HG03378 (cell line): ENCODE measurements around the gene TNFSF15.

ENCODE experiments used
- ATAC-seq: cut with Tn5 transposase; IDR thresholded peaks from one replicate; pipeline ENCODE4 v1.9.1; 2021; ENCODE audit warnings: mild to moderate bottlenecking, moderate library complexity; ENCODE audit not compliant: unreplicated experiment

TNFSF15 gene

DNA sequence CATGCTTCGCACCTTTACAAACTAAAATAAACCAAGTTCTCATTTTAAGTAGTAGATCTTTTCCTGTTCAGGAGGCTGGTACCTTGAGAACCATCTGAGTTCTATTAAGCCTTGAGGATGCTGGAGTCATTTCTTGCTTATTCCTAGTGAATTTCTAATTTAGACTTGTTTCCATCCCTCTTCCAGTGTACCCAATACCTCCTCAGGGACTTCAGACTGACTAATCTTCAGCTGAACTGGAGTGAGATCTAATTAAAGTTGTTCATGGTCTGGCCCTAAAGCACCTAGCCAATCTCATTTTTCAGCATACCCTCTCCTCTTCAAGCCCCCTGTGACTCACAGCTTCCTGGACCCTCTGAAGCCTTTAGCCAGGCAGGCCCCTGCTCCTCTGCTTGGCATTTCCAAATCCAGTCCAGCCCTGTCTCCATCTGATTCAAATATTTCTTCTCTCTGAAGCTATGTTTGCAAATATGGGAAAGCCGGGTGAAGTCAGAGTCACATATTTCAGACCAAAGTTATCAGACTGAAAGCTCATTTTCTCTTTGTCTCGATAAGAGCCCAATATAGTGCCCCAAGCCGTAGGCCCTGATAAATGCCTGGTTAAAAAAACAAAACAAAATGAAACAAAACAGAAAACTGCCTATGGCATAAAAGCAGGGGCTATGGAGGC is 19.4 kb upstream of the TNFSF15 start:
- no peak for ATAC-seq

DNA sequence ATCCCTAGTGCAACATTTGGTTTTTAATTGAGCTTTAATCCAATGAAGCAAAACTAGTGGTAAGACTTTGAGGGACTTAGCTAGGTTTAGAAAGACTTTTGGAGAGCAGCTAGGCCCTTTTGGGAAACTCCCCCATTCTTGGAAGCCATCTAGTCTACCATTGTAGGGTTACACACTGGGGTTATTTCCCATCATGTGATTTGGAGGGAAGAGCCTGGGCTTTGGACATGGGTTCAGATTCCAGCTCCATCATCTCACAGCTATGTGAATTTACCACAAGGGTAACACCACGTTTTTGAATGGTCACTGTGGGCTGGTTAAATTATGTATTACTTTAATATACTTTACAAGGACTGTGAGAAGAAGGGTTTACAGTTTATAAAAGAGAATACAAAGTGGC is 18.3 kb upstream of the TNFSF15 start:
- ATAC-seq: no peak

DNA sequence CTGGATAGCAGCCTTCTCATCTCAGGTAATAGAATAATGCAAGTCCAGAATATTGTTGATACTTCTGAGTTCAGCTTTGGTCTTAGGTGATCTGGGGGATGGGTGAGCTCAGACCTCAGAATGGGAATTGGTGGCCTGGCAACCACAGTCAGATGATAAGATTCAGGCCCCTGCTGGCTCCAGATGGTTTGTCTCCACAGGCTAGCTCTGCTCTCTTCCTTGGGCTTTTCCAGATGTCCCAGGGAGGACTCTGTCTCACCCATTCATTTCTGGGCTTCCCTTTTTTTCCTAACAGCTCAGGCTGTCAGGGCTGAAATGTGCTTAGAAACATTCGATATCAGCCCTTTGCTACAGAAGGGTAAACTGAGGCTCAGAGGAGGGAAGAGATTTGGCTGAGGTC is 17.6 kb upstream of the TNFSF15 start:
- no peak for ATAC-seq

DNA sequence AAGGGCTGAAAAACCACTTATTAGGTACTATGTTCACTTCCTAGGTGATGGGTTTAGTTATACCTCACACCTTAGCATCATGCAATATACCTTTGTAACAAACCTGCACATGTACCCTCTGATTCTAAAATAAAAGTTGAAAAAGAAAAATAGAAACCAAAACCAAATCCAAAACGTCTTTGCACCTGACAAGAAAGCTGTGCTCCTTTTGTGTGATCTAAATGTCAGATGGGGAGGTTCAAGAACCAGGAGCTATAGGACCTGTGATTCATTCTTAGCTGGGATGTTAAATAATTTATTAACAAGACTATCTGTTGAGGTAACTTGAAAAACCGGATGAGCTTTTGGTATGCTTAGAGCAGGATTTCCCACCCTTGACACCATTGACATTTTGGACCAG is 16.9 kb upstream of the TNFSF15 start:
- no peak for ATAC-seq

DNA sequence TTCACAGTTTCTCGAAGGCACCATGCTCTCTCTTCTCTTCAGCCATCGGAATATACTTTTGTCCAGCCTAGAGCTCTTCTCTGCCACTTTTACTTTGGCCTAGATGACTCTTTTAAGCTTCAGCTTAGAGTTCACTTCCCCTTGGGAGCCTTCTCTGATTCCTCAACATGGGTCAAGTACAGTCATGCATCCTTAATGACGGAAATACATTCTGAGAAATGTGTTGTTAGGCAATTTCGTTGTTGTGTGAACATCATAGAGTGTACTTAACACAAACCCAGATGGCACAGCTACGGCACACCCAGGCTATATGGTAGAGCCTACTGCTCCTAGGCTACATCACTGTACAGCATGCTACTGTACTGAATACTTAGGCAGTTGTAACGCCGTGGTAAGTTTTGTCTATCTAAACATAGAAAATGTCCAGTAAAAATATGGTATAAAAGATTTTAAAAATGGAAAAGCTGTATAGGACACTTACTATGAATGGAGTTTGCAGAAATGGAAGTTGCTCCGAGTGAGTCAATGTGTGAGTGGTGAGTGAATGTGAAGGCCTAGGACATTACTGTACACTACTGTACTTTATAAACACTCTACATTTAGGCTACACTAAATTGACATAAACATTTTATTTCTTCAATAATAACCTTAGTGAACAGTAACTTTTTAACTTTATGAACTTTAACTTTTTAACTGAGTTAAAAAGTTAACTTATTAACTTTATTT is 15.1 kb upstream of the TNFSF15 start:
- ATAC-seq: no peak

DNA sequence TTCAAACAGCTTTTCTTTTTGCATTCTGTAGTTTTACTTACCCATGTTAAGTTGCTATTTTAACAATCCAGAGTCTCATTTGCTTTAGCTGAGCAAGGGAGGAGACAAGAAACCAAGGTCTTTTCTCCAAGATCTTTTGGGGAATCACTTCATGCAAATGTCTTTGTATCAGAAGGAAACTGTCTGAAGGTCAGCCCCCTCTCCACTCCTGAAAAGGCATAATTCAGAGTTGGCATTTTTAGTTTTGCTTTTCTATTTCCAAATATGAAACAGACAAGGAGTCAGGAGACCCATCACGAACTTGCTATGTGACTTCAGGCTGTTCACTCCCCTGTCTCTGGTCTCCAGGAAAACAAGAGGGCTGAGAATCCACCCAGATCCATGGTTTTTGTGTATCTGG is 12.3 kb upstream of the TNFSF15 start:
- ATAC-seq: no peak

DNA sequence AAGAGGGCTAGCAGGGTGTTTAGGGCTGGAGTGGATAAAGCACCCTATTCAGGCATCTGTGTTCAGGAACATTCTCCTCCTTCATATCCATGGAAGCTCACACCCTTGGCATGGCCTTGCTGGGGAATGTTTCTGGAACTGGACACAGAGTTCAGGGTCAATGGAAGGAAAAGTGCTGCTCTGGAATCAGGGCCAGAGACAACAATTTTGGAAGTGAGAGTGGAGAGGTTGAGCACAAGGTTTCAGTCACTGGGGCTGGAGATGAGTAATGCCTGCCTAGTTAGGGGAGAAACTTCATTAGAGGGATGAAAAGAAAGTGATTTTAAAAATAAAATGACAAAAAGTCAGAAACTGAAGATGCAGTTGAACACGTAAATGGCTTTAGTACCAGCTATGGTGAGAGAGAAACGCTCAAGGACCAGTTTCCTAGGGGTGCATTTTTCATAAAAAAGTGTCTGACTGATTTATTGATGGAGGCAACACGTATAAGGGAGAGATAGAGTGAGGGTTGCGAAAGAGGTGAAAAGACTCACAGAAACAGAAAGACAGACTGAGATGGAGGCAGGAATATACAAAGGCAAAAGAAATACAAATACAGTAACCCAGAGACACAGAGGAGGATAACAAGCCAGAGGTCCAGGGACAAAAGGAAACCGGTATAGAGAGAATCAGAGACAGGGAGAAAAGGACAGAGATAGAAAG is 8.0 kb upstream of the TNFSF15 start:
- ATAC-seq: no peak

DNA sequence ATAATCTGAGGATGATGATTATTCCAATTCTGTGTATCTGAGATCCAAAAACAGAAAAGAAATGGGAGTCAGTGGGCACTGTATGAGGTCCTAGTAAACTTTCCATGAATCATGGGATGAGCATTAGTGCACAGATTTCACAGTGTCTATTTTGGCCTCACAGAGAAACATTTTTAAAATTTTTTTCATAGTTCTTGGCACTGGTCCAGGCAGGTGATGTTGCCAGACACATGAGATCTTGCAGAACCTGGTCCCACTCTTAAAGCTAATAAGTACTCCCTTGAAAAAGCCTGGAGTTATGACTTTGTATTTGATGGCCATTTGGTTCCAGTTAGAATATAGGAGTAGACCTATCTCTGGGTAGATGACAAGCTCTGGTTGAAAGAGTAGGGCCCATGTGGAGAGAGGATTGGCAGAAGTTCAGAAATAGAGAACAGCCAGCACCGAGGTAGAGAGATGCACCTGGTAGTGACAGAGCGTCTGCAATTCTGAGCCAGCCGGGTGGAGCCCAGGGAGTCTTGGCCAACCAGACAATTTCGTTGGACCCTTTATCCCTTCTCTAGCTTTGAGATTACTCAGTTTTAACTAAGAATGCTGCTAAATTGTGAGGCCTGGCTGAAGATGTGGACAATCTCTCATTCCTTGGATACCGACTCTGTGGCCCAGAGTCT is 6.3 kb upstream of the TNFSF15 start:
- ATAC-seq: no peak

DNA sequence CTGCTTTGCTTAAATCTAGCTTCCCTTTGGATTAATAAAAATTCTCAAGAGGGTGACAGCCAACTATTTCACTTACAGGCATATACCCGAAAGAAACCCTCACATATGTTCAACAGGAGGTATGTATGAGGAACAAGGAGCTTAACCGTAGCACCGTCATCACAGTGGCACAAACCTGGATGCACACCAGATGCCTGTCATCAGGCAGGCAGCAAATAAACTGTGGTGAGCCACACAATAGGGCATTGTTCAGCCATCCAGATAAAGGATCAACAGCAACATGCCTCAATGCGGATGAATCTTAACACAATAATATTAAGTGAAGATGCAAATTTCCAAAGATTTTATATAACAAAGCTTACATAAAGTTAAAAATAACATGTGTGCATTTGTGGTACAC is 5.5 kb upstream of the TNFSF15 start:
- ATAC-seq: no peak

DNA sequence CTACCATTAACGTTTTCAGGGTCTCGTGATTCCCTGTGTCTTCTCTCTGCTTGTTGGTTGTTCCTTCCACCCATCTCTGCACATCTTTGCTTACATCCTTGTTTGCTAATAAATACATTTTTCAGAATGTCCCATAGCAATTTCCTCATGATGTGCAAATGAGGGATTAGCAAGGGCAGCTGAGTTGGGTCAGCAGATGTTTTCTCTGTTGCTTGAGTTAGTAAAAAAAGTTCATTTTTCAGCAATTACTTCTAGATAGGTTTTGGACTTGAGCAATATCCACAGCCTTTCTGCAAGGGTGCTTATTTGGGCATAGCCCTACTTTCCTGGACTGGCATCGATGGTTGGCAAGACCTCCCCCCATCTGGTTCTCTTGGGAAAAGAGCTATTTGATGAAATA is 4.8 kb upstream of the TNFSF15 start:
- ATAC-seq: no peak

DNA sequence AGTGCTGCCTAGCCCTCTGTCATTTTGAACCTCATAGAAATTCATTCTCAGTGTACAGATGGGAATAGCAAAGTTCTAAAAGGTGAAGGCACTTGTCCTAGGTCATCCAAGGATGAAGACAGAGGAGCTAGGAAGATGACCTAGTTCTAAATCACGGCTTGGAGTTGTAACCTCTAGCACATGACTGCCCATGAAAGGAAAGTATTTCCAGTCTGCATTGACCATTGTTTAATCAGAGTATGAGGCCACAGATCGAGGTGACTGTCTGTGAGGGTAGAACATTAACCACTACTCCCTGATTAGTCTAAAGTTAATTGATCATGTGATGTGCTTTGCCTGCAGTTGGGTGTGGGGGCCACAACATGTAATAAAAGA is 674 bp upstream of the TNFSF15 start:
- ATAC-seq: peak; percentile 46

DNA sequence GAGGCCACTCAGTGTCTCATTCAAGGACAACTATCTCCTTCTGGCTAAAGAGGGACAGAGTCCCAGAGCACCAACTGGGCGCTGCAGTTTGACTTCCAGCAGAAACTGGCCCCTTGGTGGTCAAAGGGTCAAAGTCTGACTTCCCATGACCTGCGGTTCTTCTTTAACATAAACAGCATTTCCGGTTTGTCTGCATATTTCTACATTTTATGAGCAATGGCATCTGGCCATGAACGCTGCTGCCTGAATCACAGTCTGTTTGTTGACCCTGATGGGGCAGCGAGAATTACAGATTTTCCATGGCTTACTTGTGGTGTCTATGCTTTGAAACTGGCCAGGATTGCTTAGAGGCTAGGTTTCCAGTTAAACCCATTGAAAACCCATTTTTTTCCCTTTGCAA is 1.3 kb downstream of the TNFSF15 start:
- ATAC-seq: no peak

DNA sequence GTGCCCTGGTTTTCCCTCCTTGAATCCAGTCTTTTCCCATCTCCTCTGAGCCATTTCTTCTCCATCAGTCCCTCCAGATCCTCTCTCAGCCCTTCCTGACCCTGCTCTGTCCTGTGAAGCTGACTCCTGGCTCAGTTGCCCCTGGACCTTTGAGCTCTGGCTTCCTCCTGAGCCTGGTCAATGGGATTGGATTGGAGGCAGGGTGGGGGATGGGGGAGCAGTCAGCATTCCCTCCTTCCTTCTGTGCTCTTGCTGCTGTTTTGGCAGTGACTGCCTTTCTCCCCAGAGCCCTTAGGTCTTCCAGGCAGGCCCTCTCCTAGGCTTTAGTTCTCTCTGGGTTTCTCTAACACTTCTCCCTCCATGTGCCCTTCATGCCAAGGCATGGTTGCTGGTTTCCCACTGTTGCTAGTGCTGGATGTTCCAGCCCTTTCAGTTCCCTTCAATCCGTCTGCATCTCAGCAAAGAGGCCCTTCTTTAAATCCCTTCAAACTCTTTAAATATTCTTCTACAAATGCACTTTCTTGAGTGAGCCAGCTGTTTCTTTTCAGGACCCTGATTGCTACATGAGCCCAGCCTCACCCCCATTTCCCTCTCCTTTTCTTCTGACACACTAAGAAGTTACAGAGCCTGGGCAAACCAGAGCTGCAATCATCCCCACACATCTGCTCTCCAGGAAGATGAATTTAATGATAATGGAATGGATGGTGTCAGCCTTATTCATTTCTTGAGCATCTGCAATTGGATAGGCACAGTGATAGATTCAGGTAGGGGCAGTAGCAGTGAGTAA is 2.2 kb downstream of the TNFSF15 start:
- ATAC-seq: no peak

DNA sequence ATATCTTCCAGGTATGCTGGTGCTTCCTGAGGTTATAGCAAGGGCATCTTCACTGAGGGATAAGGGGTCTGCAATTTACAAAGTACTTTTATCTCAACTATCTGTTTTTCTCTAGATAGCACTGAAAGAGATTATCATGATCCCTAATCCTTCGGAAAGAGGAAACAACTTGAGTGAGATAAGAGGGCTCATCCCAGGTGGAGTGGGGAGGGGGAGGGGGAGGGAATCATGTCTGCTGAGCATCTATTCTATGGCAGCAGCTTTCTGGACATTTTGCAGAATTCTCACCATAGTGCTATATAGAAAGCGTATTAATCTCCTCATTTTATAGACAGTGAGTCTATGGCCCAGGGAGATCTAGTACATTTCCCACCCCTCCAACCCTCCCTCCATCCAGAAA is 5.9 kb downstream of the TNFSF15 start:
- ATAC-seq: no peak

DNA sequence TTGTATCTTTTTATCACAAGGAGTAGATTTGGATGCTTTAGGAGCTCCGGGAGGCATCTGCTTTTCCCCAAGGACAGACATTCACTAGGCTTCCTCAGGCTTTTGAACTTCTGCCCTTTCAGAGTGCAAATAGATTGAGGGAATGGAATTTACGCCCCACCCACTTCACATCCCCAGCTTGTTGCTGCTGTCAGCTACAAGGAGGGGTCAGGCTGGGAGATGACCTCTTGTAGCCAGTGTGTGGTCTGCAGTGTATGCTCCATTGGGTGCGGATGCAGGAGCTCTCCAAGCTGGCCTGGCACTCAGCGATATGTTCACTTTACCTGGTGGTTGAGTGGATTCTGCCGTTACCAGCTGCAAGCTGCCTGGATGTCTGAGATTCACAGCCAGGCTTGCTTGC is 6.4 kb downstream of the TNFSF15 start:
- ATAC-seq: no peak

DNA sequence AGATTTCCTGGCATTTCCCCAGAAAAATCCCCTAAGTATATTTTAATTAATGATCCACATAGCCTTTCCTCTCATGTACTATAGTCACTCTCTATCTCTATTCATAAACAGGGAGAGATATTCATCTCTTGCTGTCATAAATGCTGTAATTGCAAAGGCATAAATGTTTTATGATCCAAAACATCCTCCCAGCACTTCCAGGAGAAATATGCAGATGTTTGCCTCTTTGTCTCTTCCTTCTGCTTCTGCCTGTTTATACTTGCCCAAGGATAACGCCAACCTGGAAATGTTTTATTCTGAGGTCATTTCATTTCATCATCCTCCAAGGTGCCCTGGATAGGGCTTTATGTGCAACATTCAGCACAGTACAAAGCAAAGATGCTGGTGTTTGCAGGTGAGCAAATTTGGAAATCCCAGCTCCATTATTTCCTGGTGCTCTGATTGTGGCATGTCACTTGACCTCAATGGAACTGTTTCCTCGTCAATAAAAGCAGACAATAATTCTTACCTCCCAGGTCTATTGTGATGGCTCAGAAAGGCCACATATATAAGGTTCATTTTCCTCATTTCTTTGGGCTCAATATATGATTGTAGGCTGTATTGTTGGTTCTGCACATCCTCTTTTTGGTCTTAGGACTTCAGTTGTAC is 6.9 kb downstream of the TNFSF15 start:
- no peak for ATAC-seq

DNA sequence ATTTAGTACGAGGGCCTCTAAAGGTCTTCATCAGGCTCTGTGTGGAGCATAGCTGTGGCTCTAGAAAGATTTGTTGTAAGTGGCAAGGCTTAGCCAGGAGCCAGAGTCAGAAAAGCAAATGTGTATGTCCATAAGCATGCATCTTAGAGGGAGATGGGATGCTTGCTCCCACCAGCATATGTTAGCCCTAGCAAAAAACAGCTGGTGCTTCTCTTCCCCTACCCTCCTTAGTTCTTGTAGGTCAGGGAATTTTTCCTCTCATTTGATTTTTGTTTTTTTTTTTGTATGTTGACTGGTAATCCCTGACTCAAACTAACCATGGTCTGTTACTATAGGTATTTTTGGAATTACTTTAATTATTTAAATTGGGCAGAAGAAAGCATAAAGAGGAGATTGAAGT is 7.7 kb downstream of the TNFSF15 start:
- ATAC-seq: no peak

DNA sequence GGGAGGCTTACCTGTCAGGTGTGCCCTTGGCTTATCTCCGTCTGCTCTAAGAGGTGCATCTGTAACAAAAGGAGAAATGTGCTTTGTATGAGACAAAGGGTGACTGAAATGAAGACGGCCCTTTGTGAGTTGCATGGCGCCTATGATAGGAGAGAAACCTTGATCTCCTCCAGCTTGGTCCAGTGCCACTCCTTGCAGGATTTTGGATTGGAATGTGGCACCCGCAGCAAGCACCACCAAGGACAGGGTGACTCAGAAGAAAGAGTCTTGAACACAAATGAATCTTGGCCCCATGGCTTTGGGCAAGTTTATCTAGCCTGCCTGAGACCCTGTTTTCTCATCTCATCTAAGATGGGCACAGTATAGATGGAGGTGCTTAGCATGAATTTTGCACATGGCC is 13.4 kb downstream of the TNFSF15 start:
- ATAC-seq: no peak

DNA sequence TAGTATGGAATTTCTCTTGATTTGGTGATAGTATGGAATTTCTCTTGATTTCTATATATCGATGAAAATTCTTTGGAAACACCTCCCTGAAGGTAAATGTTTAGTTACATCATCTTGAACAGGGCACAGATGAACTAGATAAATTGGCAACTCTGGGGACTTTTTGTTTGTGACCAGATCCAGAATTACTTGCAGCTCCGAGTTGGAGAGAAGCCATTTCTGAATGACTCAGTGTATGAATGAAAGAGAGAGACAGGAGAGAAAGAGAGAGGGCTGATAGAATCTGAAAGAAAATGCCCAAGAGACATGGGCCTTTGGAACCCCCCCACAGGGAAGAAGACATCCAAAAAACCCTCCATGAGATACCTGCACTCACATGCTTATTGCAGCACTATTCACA is 14.1 kb downstream of the TNFSF15 start:
- ATAC-seq: no peak

DNA sequence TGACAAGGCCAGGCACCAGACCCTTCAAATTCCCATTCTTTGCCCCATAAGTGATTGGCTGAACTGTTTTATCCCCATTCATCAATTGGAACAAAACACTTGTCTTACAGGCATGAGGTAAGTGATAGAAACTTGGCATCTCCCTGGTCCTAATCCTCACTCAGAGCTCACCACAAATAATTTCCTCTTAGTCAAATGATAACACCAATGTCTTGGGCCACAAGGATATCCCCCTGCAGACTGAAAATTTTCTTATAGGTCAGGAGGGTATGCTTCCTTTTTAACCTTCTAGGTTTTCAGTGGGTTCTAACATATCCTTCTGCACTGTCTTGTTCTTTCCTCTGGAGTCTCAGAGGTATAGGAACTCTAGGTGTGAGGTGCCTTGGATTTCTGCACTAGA is 14.5 kb downstream of the TNFSF15 start:
- no peak for ATAC-seq
